GM12878 (cell line): Measurements from ENCODE around the gene GNG3. TPM values are rescaled to one million over a fixed set of nuclear protein-coding genes. Genes with fewer than 3 reads are reported as not detected.
A peak's percentile ranks its signal among the peaks of the same experiment; 100 is the strongest.

Source experiments
- ATAC-seq: fragments of 200-7000 bp; cut with Tn5 transposase; 3 replicates; pipeline ENCODE4 v1.9.1; 2020; ENCODE audit warnings: mild to moderate bottlenecking, moderate library complexity
- BruUV-seq: library from RNA; stranded (reverse); fragments of 400-500 nt; replicated peaks from 2 replicates; lab custom pipeline; 2021; lab: Mats Ljungman, UMichigan
- CTCF ChIA-PET: fragments of 300-600 bp; sonication (Branson Sonifier 250); formaldehyde crosslinking; extraction: SDS; loops from one replicate; lab custom pipeline; 2021; ENCODE audit warnings: inconsistent platforms; lab: Yijun Ruan, JAX
- POLR2A ChIA-PET: fragments of 350-600 bp; formaldehyde crosslinking; extraction: SDS; loops from one replicate; lab custom pipeline; 2021; ENCODE audit warnings: inconsistent platforms; lab: Charles Lee
- RAD21 ChIA-PET: fragments of 300-600 bp; sonication (Branson Sonifier 250); formaldehyde crosslinking; loops from one replicate; lab custom pipeline; 2023; ENCODE audit warnings: antibody characterized with exemption; ENCODE audit not compliant: unreplicated experiment; lab: Charles Lee
- SMC1A ChIA-PET: fragments of 300-600 bp; sonication (Branson Sonifier 250); formaldehyde crosslinking; loops from one replicate; lab custom pipeline; 2023; ENCODE audit not compliant: unreplicated experiment, uncharacterized antibody; lab: Charles Lee
- DNase-seq: peaks from one replicate; pipeline ENCODE4 v3.0.0-alpha.2; 2011; ENCODE audit warnings: low read depth, low spot score
- FAIRE-seq: peaks from 3 replicates; lab custom pipeline; 2011; peaks lifted over from hg19 to GRCh38; lab: Jason Lieb, UNC
- H2AFZ ChIP-seq: 2 replicates; pipeline ENCODE4 v1.6.0; 2011; ENCODE audit warnings: low read depth, low read length, control low read depth; ENCODE audit not compliant: control insufficient read depth
- H3K27ac ChIP-seq: 2 replicates; pipeline ENCODE4 v1.5.1; 2011; ENCODE audit warnings: control low read depth; ENCODE audit not compliant: control insufficient read depth, insufficient read depth
- H3K27me3 ChIP-seq, 2 experiments: replicated peaks in 1 of 2; 2 replicates each; pipeline versions ENCODE4 v1.6.0 to v1.6.1; 2011; ENCODE audit warnings: low read length in 1 of 2; ENCODE audit not compliant: control insufficient read depth in 2 of 2, insufficient read depth in 2 of 2
- H3K36me3 ChIP-seq, 2 experiments: 2 replicates each; pipeline ENCODE4 v1.5.1; 2011; ENCODE audit warnings: low read length in 1 of 2; ENCODE audit not compliant: control insufficient read depth in 2 of 2, insufficient read depth in 2 of 2
- H3K4me1 ChIP-seq: 2 replicates; pipeline ENCODE4 v1.6.1; 2011; ENCODE audit warnings: mild to moderate bottlenecking, low read length, moderate library complexity, mixed read lengths; ENCODE audit not compliant: control insufficient read depth, insufficient read depth
- H3K4me2 ChIP-seq: 2 replicates; pipeline ENCODE4 v1.6.0; 2011; ENCODE audit warnings: control low read depth; ENCODE audit not compliant: control insufficient read depth, insufficient read depth
- H3K4me3 ChIP-seq: fragments of 200-600 bp; sonication (generic); 2 replicates; pipeline ENCODE4 v1.5.1; 2016
- H3K79me2 ChIP-seq: 2 replicates; pipeline ENCODE4 v1.6.0; 2011; ENCODE audit warnings: low read length; ENCODE audit not compliant: control insufficient read depth, insufficient read depth
- H3K9ac ChIP-seq: 2 replicates; pipeline ENCODE4 v1.8.0; 2011; ENCODE audit warnings: low read length, control low read depth, mixed read lengths; ENCODE audit not compliant: control insufficient read depth, insufficient read depth
- H3K9me3 ChIP-seq: replicated peaks from 3 replicates; pipeline ENCODE4 v1.5.1; 2011; ENCODE audit warnings: mild to moderate bottlenecking, low read length; ENCODE audit not compliant: control insufficient read depth, insufficient read depth
- H4K20me1 ChIP-seq: 2 replicates; pipeline ENCODE4 v1.6.0; 2011; ENCODE audit not compliant: control insufficient read depth, insufficient read depth
- ATF7 ChIP-seq: fragments of 450-650 bp; IDR thresholded peaks from 2 replicates; pipeline ENCODE4 v1.6.1; 2016; ENCODE audit warnings: low read depth, mild to moderate bottlenecking
- ETV6 ChIP-seq, 2 experiments: fragments of 450-650 bp in 1 of 2; IDR thresholded peaks in 1 of 2; conservative IDR thresholded peaks in 1 of 2; 2 replicates each; pipeline ENCODE4 v1.6.1; 2014; ENCODE audit warnings: antibody characterized with exemption in 1 of 2, borderline replicate concordance in 1 of 2, low read depth in 1 of 2, mild to moderate bottlenecking in 1 of 2, moderate library complexity in 1 of 2
- KDM1A ChIP-seq: fragments of 200-600 bp; sonication (generic); IDR thresholded peaks from 2 replicates; pipeline ENCODE4 v1.6.1; 2016; ENCODE audit warnings: borderline replicate concordance
- NBN ChIP-seq: fragments of 450-650 bp; IDR thresholded peaks from 2 replicates; pipeline ENCODE4 v1.6.1; 2016
- SP1 ChIP-seq: IDR thresholded peaks from one replicate; pipeline ENCODE4 v1.6.1; 2011; ENCODE audit warnings: low read depth, low read length
- SUZ12 ChIP-seq: fragments of 200-600 bp; sonication (generic); IDR thresholded peaks from one replicate; pipeline ENCODE4 v1.6.1; 2018; ENCODE audit warnings: antibody characterized with exemption, mild to moderate bottlenecking; ENCODE audit not compliant: unreplicated experiment
- WGBS: methylation state at CpG from one replicate; pipeline ENCODE4 v1.1.6; 2016; ENCODE audit warnings: low lambda C conversion rate; ENCODE audit not compliant: insufficient replicate concordance, insufficient coverage; ENCODE audit errors: missing lambda C conversion rate; 5-methylcytosine and 5-hydroxymethylcytosine counted together
- in situ Hi-C: fragments of 300-500 bp; cut with MboI; formaldehyde crosslinking; loops from 9 replicates; pipeline ENCODE4 v1.14.3; 2018; ENCODE audit warnings: mixed read lengths
- intact Hi-C: fragments of 100-400 bp; cut with micrococcal nuclease; formaldehyde crosslinking; loops from one replicate; pipeline ENCODE4 v1.14.2; 2022; ENCODE audit not compliant: unreplicated experiment
- polyA plus RNA-seq, 11 experiments: library from polyadenylated mRNA; depleted of rRNA in 4 of 11; unstranded in 6 of 11; stranded (reverse) in 5 of 11; fragments of >200 nt; fragmentation: Nextera tagmentation in 4 of 11; fragmentation: Illumina TruSeq in 1 of 11; extraction: Ambion mirVana in 4 of 11; extraction: Trizol in 1 of 11; gene quantifications; 1 replicate in 1 of 11; 2 replicates in 10 of 11; pipeline versions ENCODE4 v1.2.1 to v1.2.3, GENCODE V29; 2011 to 2016; ENCODE audit warnings: inconsistent platforms in 2 of 11, missing spikeins in 2 of 11, low read depth in 1 of 11
- total RNA-seq, 4 experiments: library from RNA; depleted of rRNA in 3 of 4; stranded (reverse); fragments of >200 nt in 3 of 4; fragmentation: Illumina TruSeq in 1 of 4; extraction: Trizol in 1 of 4; gene quantifications; 2 replicates each; pipeline versions ENCODE4 v1.2.1 to v1.2.3, GENCODE V29; 2013 to 2021
- TF ChIP-seq, protein P1 (sequence below): fragments of 450-650 bp; IDR thresholded peaks from 2 replicates; pipeline ENCODE4 v1.6.1; 2017; ENCODE audit warnings: borderline replicate concordance
- TF ChIP-seq, protein P2 (sequence below): IDR thresholded peaks from 2 replicates; pipeline ENCODE4 v1.6.1; 2012; ENCODE audit warnings: improper control_type of control experiment, low read depth, low read length; ENCODE audit not compliant: insufficient replicate concordance
- TF ChIP-seq, protein P3 (sequence below): fragments of 450-650 bp; IDR thresholded peaks from 2 replicates; pipeline ENCODE4 v1.6.1; 2018; ENCODE audit warnings: borderline replicate concordance, mild to moderate bottlenecking; ENCODE audit not compliant: partially characterized antibody
- TF ChIP-seq, protein P4 (sequence below): fragments of 450-650 bp; conservative IDR thresholded peaks from 2 replicates; pipeline ENCODE4 v1.6.1; 2017; ENCODE audit warnings: mild to moderate bottlenecking, moderate library complexity

GNG3 gene
- total and polyA plus RNA-seq, 10 of the 15 experiments (the other 5 are each of a cell fraction or from before 2014, with no cell fraction given), result 0.27 to 0.83 (median 0.57) TPM; not detected in 5

DNA sequence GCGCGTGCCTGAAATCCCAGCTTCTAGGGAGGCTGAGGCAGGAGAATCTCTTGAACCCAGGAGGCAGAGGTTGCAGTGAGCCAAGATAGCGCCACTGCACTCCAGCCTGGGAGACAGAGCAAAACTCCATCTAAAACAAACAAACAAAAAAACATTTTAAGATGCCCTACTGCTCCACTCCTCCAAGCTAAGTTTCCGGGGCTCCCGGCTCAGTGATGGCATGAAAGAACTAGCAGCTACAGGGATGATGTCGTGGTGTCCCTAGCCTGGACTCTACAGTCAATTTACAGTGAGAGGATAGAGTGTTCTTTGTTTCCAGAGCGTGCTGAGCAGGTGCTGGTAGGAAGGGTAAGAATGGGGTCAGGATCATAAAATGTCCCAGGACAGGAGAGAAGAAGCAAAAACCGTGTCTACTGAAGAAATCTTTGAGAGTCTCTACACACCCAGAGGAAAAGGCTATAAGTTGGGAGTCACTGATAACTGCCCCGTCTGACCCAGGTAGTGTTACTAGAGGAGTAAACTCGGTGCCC lies 47.7 kb downstream of the GNG3 start:
- RAD21 ChIA-PET, result interaction anchor here (1.9 to 2.1 kb wide), 2 partner anchors 26 to 91 kb away, joined by 11 to 44 read pairs; partner anchors contain the start of genes C11orf98, CSKMT, HNRNPUL2 and TTC9C
- in situ Hi-C loops, result no loop called here
- FAIRE-seq (no peak), DNase-seq (no peak), ATAC-seq (no peak)
- no peaks in the 10 kb centered on the region; the same call in 1 of the 2 replicates for H3K79me2 ChIP-seq
- H2AFZ ChIP-seq, result no peak overlapping the region
- H3K4me1 ChIP-seq, result peaks cover 6% of the 10 kb centered on the region
- H3K9me3 ChIP-seq, result no peaks in the 10 kb centered on the region
- H3K36me3 ChIP-seq, result no peaks in the 10 kb centered on the region
- intact Hi-C loops, result no loop called here
- H3K4me3 ChIP-seq, result no peak overlapping the region
- H3K27me3 ChIP-seq, result no peaks in the 10 kb centered on the region
- no peak overlapping the region for H3K27ac ChIP-seq
- H3K9ac ChIP-seq, result no peak overlapping the region
- SMC1A ChIA-PET, result interaction anchor here (3.5 kb wide), 1 partner anchor 26 kb away, joined by 27 read pairs; the partner anchor contains the start of genes HNRNPUL2 and TTC9C
- POLR2A ChIA-PET, result interaction anchor here (1.1 to 4.6 kb wide), 11 partner anchors 9 to 96 kb away, joined by 3 to 70 read pairs (median 10); partner anchors contain the start of genes C11orf98, CSKMT, HNRNPUL2 and NXF1
- WGBS, result 72% methylated on average over 10 of the region's 10 CpGs
- CTCF ChIA-PET, result interaction anchor here (1.3 to 3.5 kb wide), 5 partner anchors 14 to 34 kb away, joined by 3 to 42 read pairs (median 11); partner anchors contain the start of genes TAF6L and TTC9C
- peak overlapping the region; percentile 82 for H3K4me2 ChIP-seq
- no TSS peak for BruUV-seq
- no peaks in the 10 kb centered on the region for H4K20me1 ChIP-seq
- no peak for TF ChIP-seq ETV6 (conservative IDR thresholded peaks at IDR 0.05 in 1 of 2, IDR thresholded peaks at IDR 0.05 in 1 of 2; ENCODE audit: borderline replicate concordance in 1 of 2, low read depth in 1 of 2)
- TF ChIP-seq, protein P1, sequence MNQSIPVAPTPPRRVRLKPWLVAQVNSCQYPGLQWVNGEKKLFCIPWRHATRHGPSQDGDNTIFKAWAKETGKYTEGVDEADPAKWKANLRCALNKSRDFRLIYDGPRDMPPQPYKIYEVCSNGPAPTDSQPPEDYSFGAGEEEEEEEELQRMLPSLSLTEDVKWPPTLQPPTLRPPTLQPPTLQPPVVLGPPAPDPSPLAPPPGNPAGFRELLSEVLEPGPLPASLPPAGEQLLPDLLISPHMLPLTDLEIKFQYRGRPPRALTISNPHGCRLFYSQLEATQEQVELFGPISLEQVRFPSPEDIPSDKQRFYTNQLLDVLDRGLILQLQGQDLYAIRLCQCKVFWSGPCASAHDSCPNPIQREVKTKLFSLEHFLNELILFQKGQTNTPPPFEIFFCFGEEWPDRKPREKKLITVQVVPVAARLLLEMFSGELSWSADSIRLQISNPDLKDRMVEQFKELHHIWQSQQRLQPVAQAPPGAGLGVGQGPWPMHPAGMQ, result no peak
- no peak for TF ChIP-seq NBN
- TF ChIP-seq KDM1A, result no peak
- TF ChIP-seq, protein P2, sequence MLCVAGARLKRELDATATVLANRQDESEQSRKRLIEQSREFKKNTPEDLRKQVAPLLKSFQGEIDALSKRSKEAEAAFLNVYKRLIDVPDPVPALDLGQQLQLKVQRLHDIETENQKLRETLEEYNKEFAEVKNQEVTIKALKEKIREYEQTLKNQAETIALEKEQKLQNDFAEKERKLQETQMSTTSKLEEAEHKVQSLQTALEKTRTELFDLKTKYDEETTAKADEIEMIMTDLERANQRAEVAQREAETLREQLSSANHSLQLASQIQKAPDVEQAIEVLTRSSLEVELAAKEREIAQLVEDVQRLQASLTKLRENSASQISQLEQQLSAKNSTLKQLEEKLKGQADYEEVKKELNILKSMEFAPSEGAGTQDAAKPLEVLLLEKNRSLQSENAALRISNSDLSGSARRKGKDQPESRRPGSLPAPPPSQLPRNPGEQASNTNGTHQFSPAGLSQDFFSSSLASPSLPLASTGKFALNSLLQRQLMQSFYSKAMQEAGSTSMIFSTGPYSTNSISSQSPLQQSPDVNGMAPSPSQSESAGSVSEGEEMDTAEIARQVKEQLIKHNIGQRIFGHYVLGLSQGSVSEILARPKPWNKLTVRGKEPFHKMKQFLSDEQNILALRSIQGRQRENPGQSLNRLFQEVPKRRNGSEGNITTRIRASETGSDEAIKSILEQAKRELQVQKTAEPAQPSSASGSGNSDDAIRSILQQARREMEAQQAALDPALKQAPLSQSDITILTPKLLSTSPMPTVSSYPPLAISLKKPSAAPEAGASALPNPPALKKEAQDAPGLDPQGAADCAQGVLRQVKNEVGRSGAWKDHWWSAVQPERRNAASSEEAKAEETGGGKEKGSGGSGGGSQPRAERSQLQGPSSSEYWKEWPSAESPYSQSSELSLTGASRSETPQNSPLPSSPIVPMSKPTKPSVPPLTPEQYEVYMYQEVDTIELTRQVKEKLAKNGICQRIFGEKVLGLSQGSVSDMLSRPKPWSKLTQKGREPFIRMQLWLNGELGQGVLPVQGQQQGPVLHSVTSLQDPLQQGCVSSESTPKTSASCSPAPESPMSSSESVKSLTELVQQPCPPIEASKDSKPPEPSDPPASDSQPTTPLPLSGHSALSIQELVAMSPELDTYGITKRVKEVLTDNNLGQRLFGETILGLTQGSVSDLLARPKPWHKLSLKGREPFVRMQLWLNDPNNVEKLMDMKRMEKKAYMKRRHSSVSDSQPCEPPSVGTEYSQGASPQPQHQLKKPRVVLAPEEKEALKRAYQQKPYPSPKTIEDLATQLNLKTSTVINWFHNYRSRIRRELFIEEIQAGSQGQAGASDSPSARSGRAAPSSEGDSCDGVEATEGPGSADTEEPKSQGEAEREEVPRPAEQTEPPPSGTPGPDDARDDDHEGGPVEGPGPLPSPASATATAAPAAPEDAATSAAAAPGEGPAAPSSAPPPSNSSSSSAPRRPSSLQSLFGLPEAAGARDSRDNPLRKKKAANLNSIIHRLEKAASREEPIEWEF, result no peak
- TF ChIP-seq, protein P3, sequence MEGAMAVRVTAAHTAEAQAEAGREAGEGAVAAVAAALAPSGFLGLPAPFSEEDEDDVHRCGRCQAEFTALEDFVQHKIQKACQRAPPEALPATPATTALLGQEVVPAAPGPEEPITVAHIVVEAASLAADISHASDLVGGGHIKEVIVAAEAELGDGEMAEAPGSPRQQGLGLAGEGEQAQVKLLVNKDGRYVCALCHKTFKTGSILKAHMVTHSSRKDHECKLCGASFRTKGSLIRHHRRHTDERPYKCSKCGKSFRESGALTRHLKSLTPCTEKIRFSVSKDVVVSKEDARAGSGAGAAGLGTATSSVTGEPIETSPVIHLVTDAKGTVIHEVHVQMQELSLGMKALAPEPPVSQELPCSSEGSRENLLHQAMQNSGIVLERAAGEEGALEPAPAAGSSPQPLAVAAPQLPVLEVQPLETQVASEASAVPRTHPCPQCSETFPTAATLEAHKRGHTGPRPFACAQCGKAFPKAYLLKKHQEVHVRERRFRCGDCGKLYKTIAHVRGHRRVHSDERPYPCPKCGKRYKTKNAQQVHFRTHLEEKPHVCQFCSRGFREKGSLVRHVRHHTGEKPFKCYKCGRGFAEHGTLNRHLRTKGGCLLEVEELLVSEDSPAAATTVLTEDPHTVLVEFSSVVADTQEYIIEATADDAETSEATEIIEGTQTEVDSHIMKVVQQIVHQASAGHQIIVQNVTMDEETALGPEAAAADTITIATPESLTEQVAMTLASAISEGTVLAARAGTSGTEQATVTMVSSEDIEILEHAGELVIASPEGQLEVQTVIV, result no peak
- TF ChIP-seq, protein P4, sequence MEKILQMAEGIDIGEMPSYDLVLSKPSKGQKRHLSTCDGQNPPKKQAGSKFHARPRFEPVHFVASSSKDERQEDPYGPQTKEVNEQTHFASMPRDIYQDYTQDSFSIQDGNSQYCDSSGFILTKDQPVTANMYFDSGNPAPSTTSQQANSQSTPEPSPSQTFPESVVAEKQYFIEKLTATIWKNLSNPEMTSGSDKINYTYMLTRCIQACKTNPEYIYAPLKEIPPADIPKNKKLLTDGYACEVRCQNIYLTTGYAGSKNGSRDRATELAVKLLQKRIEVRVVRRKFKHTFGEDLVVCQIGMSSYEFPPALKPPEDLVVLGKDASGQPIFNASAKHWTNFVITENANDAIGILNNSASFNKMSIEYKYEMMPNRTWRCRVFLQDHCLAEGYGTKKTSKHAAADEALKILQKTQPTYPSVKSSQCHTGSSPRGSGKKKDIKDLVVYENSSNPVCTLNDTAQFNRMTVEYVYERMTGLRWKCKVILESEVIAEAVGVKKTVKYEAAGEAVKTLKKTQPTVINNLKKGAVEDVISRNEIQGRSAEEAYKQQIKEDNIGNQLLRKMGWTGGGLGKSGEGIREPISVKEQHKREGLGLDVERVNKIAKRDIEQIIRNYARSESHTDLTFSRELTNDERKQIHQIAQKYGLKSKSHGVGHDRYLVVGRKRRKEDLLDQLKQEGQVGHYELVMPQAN, result no peak
- no peak for TF ChIP-seq ATF7
- TF ChIP-seq SP1, result no peak
- TF ChIP-seq SUZ12, result no peak
